GM15510 (cell line): Measurements from ENCODE around the gene RHOT2.
A peak's percentile ranks its signal among the peaks of the same experiment; 100 is the strongest.

ENCODE experiments used
- POLR2A ChIP-seq: IDR thresholded peaks from 3 replicates; pipeline ENCODE4 v1.6.1; 2011; ENCODE audit warnings: borderline replicate concordance; ENCODE audit not compliant: insufficient read length; ENCODE audit errors: extremely low read depth

RHOT2 gene

DNA sequence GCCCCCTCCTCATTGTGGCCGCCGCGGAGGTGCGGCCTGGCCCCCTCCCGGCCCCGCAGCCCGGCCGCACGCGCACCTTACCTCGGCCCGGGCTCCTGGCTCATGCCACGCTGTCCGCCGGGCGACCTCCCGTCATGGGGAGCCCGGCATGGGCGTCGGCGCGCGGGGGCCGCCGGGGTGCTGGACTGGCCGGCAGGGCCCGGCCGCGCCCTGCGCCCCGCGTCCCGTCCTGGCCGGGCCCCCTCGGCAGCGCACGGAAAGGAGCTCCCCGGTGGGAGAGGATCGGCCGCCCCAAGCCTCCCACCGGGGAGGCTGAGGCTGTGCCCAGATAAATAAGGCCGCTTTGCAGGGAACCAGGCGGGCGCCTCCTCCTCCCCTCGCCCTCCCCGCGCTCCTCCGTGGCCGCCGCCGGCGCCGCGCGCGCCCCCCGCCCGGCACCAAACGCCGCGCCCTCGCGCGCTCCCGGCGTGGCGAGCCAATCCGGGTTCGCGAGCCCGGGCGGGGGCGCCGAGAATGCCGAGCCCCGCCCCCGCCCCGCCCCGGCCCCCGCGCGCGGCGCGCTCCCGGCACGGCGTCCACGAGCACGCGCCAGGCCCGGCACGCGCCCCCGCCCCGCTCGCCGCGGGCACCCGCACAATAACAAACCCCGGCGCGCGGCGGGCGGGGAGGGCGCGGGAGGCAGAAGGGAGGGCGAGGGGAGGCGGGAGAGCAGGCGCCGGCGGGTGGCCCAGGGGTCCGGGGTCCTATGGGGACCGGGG, 37.7 kb downstream of the RHOT2 start, which contains the start of gene FBXL16:
TSS of gene FBXL16 (minus strand) at position 371 of the 758 bp plus-strand sequence. CDS start 8,396 bp downstream, outside the sequence.
- TF ChIP-seq POLR2A: no peak

DNA sequence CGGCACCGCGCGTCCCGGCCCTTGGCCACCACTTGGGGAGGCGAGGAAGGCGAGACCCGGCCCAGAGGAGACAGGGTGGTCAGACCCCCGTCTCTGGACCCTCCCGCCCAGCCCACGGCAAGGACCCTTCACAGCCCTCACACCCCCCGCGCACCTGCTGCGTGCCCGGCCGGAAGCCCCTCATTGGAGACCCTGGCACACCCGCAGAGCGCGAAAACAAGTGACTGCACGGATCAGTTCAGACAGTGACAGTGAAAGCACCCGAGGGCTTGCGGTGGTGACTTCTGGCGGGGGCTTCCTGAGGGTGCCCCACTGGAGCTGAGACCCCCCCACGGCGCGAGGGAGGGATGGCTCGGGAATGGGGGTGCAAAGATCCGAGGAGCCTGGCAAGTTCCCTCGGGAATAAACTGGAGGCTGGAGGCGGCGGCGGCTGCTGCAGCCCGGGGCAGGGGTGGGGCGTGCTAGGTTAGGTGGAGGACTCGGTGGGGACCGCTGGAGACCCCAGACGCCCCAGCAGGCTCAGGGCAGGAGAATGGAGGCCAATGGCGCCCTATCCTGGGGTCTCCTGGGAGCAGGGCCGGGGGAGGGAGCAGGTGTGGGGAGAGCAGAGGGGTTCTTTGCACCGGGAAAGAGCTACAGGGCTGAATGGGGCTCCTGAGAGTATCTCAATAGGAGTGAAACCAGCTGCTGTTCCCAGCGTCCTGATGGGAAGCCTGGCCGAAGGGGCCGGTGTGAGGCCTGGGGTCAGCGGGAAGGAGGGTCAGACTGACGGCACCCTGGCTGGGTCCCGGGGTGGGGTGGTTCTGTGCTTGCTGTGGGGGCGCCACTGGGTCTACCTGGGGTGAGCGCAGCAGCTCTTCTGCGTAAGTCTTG, 38.5 kb downstream of the RHOT2 start:
- TF ChIP-seq POLR2A: no peak

DNA sequence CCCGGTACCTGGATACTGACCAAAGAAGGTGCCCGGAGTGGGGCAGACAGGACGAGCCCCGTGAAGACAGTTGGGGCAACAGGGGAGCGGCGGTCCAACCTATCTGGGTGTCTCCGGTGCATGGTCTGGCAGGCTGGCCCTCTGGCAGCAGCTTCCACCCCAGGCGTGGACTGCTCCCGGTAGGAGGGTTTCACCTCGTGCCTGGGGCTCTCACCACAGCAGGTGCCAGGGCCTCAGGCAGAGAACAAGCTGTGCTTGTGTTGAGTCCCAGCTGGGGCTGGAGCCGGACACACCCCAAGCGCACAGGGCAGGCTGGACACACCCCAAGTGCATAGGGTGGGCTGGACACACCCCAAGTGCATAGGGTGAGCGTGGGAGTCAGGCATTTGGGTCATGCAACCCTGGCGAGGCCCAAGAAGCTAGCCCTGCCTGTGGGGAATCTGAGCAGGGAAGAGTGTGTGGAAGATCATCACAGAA, 39.2 kb downstream of the RHOT2 start:
- TF ChIP-seq POLR2A: no peak

DNA sequence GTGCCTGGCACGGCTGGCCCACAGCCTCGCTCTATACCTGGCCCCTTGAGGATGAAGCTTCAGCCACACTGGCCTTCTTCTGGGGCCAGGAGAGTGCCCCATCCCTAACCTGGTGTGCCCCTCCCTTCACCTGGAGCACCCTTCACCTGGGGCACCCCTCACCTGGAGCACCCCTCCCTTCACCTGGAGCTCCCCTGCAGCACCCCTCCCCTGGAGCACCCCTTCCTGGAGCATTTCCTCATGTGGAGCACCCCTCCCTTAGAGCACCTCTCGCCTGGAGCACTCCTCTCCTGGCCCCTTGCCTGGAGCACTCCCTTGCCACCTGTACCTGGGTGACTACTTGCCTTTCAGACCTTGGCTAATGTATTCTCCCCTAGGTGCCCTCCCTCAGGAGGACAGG, 40.1 kb downstream of the RHOT2 start:
- TF ChIP-seq POLR2A: no peak

DNA sequence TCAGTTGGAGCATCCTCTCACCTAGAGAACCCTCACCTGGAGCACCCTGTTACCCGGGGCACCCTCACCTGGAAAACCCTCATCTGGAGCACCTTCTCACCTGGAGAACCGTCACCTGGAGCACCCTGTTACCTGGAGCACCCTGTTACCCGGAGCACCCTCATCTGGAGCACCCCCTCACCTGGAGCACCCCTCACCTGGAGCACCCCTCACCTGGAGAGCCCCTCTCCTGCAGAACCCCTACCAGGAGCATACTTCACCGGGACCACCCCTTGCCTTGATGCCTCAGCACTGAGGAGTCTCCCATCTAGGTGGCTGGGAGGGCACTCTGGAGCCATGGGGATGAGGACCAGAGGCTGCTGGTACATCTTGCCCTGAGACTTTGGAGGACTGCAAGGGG, 41.0 kb downstream of the RHOT2 start:
- TF ChIP-seq POLR2A: no peak

DNA sequence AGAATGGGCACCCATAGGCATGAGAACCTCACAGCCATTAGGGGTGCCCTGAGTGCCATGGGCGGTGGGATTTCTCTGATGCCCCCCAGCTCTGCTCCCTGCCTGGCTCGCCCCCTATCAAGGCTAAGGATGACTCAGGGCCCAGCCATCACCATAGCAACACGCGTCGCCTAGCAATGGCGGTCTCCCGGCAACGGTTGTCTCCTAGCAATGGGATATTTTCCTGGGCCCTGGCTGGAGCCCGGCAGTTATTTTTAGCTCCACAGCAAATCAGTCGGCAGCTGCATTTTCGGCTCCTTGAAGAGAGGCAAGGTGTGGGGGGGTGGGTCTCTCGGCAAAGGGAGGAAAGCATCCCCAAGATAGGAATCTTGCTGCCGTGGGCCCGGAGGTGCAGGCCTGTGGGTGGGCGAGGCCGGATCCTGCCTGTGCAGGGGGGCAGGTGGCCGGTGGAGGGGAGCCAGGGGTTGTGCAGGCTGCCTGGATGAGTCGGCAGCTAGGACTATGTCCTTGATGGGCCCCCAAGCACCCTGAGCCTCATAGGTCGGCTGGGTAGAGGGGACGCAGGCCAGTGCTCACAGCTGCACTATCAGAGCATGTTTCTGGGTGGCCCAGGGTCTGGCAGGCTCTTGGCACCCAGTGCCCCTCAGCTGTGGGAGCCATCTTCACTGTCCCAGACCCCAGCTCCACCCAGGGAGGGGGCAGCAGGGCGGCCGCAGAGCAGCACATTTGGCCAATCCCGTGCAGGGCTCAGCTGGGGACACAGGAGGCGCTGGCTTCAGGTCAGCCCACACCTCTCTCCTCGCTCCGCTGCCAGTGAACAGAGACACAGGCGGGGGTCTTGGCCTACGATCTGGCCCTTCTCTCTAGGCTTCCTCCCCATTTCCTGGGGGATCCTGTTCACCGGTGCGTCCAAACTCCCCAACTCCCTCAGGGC, 41.9 kb downstream of the RHOT2 start:
- no peak for TF ChIP-seq POLR2A

DNA sequence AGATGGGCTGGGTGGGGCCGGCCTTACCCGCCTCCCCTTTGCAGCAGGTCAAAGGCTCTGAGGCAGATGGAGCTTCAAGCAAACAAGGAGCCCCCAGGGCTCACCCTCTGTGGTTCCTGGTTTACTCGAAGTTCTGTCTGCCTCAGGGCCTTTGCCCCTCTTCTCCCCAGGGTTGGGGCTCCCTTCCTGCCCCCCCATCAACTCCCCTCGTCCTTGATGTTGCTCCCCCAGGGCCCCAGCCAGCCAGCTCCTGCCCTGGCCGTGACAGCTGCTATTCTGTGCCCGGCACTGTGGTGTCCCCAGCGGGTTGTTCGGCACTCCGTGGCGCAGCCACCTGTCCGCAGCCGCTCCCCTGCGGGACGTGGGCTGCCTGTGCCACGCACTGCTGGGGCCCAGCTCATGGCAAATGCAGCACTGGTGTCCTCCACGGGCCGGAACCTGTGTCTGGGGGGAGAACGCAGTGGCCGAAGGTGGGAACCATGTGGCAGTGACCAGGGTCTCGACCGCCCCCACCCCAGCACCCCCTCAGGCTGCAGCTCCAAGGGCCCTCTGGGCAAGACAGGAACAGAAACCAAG, 42.7 kb downstream of the RHOT2 start:
- TF ChIP-seq POLR2A: no peak

DNA sequence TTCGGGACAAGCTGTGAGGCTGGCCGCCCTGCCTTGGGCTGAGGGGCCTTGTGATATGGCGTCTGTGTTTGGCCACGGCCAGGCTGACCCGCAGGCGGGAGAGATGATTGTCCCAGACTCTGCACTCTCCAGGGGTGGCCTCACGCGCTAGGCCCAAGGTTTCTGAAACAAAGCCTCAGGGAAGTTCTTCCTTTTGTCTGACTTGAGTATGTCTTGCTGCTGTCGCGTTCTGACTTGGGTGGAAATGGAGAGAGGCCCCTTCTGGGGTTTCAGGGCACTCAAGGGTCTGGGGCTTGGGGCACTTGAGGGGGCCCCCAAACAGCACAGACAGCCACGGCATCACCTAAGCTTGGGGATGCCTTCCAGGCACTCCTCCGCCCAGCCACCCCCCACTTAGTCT, 43.2 kb downstream of the RHOT2 start:
- no peak for TF ChIP-seq POLR2A

DNA sequence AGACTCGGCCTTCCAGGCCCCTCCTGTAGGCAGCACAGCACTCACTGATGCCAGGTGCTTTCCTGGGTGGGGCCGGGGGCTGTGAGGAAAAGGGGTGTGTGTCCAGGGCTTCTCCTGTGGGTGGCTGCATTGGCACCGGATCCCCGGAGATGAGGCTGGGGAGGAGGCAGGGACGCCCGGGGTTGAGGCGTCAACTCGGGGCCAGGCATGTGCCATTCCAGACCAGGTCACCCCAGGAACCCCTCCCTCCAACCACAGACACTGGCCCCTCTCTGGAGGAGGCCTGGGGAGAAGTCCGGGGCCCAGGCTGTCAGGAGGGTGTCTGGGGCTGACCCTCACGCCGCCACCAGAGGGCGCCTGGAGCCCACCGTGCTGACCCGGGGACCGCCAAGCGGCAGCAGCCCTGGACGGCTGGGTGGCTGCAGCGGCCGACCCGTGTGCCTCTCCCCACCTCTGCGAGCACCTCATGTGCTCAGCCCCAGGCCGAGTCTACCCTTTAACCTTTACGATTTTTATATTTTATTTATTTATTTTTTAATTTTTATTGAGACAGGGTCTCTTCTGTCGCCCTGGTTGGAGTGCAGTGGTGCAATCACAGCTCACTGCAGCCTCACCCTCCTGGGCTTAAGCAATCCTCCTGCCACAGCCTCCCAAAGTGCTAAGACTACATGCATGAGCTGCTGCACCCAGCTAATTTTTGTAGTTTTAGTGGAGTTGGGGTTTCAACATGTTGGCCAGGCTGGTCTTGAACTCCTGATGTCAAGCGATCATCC, 43.8 kb downstream of the RHOT2 start:
- no peak for TF ChIP-seq POLR2A

DNA sequence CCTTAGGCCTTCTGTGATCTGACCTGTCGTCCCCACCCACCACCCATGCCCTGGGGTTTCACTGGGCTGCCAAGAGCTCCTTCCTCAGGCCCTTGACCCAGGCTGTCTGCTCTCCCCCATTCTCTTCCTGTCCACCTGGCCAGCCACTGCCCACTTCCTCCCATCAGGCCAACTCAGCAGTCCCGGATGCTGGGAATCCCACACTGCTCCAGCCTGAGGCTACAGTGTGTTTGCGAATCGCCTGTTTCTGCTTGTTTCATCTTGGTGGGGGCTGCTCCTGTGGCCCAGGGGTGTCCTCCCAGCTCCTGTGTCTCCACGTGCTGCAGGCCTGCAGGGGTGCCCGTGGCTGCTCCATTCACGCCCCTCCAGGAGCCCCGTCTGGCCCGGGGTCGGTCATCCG, 46.1 kb downstream of the RHOT2 start:
- no peak for TF ChIP-seq POLR2A

DNA sequence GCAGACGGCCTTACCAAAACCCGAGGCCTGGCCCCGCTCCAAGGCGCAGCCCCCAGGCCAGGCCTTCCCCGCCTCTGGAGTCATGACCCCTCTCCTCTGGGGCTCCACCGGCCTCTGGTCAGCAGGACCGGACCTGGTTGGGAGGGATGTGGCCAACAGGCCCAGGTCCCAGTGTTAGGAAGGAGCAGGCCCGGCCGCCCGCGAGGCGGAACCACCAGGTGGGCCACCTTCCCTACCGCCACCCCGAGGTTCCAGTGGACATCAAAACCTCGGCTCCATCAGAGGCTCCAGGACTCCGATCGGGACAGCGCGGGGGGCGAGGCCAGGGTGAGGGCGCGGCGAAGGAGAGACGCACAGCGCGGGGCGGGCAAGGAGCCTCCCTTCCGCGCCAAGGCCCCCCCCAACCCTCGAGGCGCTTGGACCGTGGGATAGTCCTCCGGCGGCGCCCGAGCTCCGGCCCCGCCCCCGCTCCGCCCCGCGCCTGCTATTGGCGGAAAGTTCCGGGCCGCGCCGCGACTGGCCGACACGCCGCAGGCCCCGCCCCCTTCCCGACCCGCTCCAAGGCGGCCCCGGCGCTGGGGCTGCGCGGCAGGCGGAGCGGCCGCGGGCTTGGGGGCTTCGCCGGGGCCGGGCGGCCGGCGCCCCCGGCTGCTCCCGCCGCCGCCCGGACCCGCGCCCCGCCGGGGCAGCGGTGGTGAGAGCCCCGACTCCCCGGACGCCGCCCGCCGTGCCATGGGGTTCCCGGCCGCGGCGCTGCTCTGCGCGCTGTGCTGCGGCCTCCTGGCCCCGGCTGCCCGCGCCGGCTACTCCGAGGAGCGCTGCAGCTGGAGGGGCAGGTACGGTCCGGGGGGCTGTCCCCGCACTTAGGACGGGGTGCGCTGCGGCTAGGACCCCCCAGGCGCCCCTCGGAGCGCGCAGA, 46.9 kb downstream of the RHOT2 start, which contains the start of gene METRN:
TSS of gene METRN (plus strand) at position 561 of the 919 bp plus-strand sequence. CDS start at position 733, 172 bp downstream.
- TF ChIP-seq POLR2A: peak; percentile 40

DNA sequence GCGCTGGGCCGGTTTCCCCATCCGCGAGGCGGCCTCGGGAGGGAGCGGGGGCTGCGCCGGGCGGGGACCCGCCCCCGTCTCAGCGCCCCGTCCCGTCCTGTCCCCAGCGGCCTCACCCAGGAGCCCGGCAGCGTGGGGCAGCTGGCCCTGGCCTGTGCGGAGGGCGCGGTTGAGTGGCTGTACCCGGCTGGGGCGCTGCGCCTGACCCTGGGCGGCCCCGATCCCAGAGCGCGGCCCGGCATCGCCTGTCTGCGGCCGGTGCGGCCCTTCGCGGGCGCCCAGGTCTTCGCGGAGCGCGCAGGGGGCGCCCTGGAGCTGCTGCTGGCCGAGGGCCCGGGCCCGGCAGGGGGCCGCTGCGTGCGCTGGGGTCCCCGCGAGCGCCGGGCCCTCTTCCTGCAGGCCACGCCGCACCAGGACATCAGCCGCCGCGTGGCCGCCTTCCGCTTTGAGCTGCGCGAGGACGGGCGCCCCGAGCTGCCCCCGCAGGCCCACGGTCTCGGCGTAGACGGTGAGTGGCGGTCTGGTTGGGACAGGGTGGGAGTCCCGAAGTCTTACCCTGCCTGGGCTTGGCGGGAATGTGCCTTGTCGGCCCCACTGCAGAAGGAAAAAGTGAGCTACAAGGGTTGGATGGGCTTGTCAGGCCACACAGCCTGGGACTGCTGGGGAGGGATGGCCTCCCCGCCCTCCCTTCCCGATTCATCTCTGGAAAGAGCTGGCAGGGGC, 47.7 kb downstream of the RHOT2 start:
- TF ChIP-seq POLR2A: no peak
